Glutamatergic neuron (in vitro differentiated cells): ENCODE results near the gene TMEM38B. TPM values are rescaled to one million over a fixed set of nuclear protein-coding genes. Genes with fewer than 3 reads are reported as not detected.

Source experiments
- DNase-seq: peaks from one replicate; pipeline ENCODE4 v3.0.0; 2022
- H3K27ac Mint-ChIP-seq: one replicate; pipeline ENCODE4 v1.8.0; 2020; ENCODE audit warnings: mild to moderate bottlenecking, mixed read lengths, inconsistent platforms; ENCODE audit not compliant: unreplicated experiment
- H3K27me3 Mint-ChIP-seq: one replicate; pipeline ENCODE4 v1.8.0; 2020; ENCODE audit warnings: mild to moderate bottlenecking, moderate library complexity, mixed read lengths, inconsistent platforms; ENCODE audit not compliant: unreplicated experiment
- H3K36me3 Mint-ChIP-seq: one replicate; pipeline ENCODE4 v1.8.0; 2020; ENCODE audit warnings: mild to moderate bottlenecking, mixed read lengths, inconsistent platforms; ENCODE audit not compliant: unreplicated experiment
- H3K4me1 Mint-ChIP-seq: one replicate; pipeline ENCODE4 v1.8.0; 2020; ENCODE audit warnings: mild to moderate bottlenecking, low read depth, mixed read lengths, inconsistent platforms; ENCODE audit not compliant: unreplicated experiment
- H3K4me3 Mint-ChIP-seq: one replicate; pipeline ENCODE4 v1.8.0; 2020; ENCODE audit warnings: mild to moderate bottlenecking, mixed read lengths, inconsistent platforms; ENCODE audit not compliant: unreplicated experiment
- H3K9me3 Mint-ChIP-seq: one replicate; pipeline ENCODE4 v1.8.0; 2020; ENCODE audit warnings: mild to moderate bottlenecking, moderate library complexity, mixed read lengths, inconsistent platforms; ENCODE audit not compliant: unreplicated experiment
- CTCF ChIP-seq: fragments of 200-600 bp; sonication (generic); IDR thresholded peaks from one replicate; pipeline ENCODE4 v1.5.0; 2021; ENCODE audit not compliant: partially characterized antibody, unreplicated experiment
- total RNA-seq: library from RNA; stranded (reverse); fragmentation: NEBNext Ultra II Directional; extraction: Animal tissue kit (Norgen Biotek cat#: 25700); gene quantifications from one replicate; pipeline ENCODE4 v1.2.1, GENCODE V29; 2021; ENCODE audit not compliant: unreplicated experiment

TMEM38B gene
- total RNA-seq, 1 donor from 2014 or later: 3.0 TPM

DNA sequence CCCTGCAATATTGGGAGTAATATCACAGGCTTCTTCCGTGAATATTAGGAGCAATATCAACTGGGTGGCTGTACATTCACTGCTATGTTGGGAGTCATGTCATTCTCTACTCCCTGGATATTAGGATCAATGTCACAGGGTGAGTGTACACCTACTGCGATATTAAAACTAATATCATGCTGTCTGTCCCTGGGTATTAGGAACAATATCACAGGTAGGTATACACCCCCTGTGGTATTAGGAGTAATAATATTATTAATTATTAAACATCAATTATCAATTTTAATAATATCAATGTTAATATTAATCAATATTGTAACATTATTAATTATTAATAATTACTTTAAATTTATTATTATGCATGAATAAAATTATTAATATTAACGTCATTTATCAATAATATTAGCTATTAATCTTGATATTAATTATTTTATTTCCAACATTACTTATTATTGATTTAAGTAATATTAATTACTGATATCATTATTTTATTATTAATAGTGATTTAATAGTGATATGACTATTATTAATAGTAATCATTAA, 121.9 kb downstream of the TMEM38B start:
- Mint-ChIP-seq H3K27me3 (no peaks in the 10 kb centered on the region), H3K4me3 (no peak overlapping the region), H3K36me3 (no peaks in the 10 kb centered on the region), H3K4me1 (no peaks in the 10 kb centered on the region), H3K9me3 (peaks cover 2% of the 10 kb centered on the region), H3K27ac (no peak overlapping the region)
- no peak for DNase-seq
- no peak for TF ChIP-seq CTCF

- H3K27ac Mint-ChIP-seq: no peak overlapping the region
- no peaks in the 10 kb centered on the region for H3K4me1 Mint-ChIP-seq
- no peak for DNase-seq
- peaks cover 2% of the 10 kb centered on the region for H3K9me3 Mint-ChIP-seq
- H3K27me3 Mint-ChIP-seq: no peaks in the 10 kb centered on the region
- TF ChIP-seq CTCF: no peak
- H3K36me3 Mint-ChIP-seq: no peaks in the 10 kb centered on the region
- H3K4me3 Mint-ChIP-seq: no peak overlapping the region
These were observed 122.6 kb downstream of the TMEM38B start for GRCh38 chr9:105816981-105817380.

- H3K27me3 Mint-ChIP-seq: no peaks in the 10 kb centered on the region
- H3K36me3 Mint-ChIP-seq: no peaks in the 10 kb centered on the region
- H3K9me3 Mint-ChIP-seq: peaks cover 2% of the 10 kb centered on the region
- H3K4me1 Mint-ChIP-seq: no peaks in the 10 kb centered on the region
- H3K27ac Mint-ChIP-seq: no peak overlapping the region
- DNase-seq: no peak
- no peak for TF ChIP-seq CTCF
- H3K4me3 Mint-ChIP-seq: no peak overlapping the region
These were observed 124.6 kb downstream of the TMEM38B start for GRCh38 chr9:105818903-105819302.

- DNase-seq: no peak
- no peak for TF ChIP-seq CTCF
- Mint-ChIP-seq H3K36me3 (no peaks in the 10 kb centered on the region), H3K9me3 (no peaks in the 10 kb centered on the region), H3K4me1 (no peaks in the 10 kb centered on the region), H3K27me3 (no peaks in the 10 kb centered on the region), H3K4me3 (no peak overlapping the region), H3K27ac (no peak overlapping the region)
These were observed 128.5 kb downstream of the TMEM38B start for GRCh38 chr9:105822814-105823213.

Other genes starting within 250 kb of the TMEM38B start
- gene FSD1L, start 246.5 kb upstream of the TMEM38B start, total RNA-seq: 32.5 TPM
- gene FKTN, start 136.4 kb upstream of the TMEM38B start, total RNA-seq: 20.9 TPM
- 1.6 TPM for gene TAL2, start 32.1 kb upstream of the TMEM38B start, total RNA-seq